Measurements from ENCODE around the gene FDX2. TPM values are rescaled to one million over a fixed set of nuclear protein-coding genes. Genes with fewer than 3 reads are reported as not detected.

The FDX2 gene
- total RNA-seq, 2 experiments from 2014 or later: 8.1 to 14.3 TPM

DNA sequence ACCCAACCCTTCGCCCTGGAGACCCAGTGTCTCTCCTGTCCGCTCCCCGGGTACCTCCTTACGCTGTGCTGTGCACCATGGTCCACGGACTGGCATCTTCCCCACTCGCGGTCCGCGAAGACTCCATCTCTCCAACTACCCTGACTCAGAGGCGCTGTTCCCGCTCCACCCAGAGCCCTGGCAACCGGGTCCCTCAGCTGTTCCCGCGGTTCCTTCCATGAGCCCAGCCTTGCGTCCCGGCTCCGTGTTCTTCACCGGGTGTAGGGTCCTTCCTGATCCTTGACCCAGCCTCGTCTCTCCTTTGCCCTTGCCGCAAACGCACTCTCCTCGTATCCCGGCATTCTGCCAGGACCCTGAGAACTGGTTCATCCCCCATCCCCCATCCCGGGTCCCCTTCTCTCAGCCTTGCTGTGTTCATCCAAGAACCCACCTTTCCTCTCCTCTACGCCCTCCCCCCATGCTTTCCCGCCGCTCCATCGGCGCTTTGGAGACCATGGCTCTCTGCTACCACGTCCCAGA, 25.4 kb downstream of the FDX2 start:
- intact Hi-C loops (cut with micrococcal nuclease): no loop called here
- Mint-ChIP-seq H3K27me3 (peaks cover 66% of the 10 kb centered on the region), H3K9me3 (no peaks in the 10 kb centered on the region), H3K4me3 (peak overlapping the region; percentile 73), H3K36me3 (ENCODE audit: low read depth) (peaks cover 11% of the 10 kb centered on the region), H3K4me1 (ENCODE audit: low read depth) (peaks cover 73% of the 10 kb centered on the region), H3K27ac (no peak overlapping the region)
- ATAC-seq: no peak
- POLR2A ChIA-PET: interaction anchor here (0.8 to 9.2 kb wide), 6 partner anchors 11 to 32 kb away, joined by 3 to 107 read pairs (median 6); partner anchors contain the start of gene ICAM1
- TF ChIP-seq, protein P1, sequence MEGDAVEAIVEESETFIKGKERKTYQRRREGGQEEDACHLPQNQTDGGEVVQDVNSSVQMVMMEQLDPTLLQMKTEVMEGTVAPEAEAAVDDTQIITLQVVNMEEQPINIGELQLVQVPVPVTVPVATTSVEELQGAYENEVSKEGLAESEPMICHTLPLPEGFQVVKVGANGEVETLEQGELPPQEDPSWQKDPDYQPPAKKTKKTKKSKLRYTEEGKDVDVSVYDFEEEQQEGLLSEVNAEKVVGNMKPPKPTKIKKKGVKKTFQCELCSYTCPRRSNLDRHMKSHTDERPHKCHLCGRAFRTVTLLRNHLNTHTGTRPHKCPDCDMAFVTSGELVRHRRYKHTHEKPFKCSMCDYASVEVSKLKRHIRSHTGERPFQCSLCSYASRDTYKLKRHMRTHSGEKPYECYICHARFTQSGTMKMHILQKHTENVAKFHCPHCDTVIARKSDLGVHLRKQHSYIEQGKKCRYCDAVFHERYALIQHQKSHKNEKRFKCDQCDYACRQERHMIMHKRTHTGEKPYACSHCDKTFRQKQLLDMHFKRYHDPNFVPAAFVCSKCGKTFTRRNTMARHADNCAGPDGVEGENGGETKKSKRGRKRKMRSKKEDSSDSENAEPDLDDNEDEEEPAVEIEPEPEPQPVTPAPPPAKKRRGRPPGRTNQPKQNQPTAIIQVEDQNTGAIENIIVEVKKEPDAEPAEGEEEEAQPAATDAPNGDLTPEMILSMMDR (IDR thresholded peaks at IDR 0.05): no peak
- peak; percentile 31 for DNase-seq
- CTCF ChIA-PET: interaction anchor here (1.0 to 3.5 kb wide), 10 partner anchors 20 to 131 kb away, joined by 3 to 32 read pairs (median 4); partner anchors contain the start of gene ICAM1

DNA sequence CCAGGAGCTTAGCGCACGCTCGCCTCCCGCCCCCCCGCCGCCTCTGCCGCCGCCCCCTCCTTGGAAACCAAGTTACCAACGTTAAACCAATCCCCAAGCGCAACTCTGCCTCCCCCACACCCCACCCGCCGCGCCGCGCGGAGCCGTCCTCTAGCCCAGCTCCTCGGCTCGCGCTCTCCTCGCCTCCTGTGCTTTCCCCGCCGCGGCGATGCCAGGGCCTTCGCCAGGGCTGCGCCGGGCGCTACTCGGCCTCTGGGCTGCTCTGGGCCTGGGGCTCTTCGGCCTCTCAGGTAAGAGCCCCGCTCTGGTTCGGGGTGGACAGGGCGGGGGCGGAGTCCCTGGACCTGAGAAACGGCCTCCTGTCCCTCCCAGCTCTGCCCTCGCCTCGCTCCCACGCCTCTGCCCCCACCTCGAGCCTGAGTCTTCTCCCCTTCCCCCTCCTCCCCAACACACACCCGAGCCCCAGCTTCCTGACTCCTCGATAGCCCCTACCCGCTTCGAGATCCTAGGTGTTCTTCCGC, 25.9 kb downstream of the FDX2 start, which contains the start of gene ICAM5:
Gene ICAM5 (plus strand): TSS at position 117 of the 521 bp plus-strand sequence. CDS start 92 bp downstream, at position 209.
- peak; percentile 7 for ATAC-seq
- CTCF ChIA-PET: interaction anchor here (0.6 to 3.5 kb wide), 12 partner anchors 16 to 410 kb away, joined by 3 to 32 read pairs (median 4); partner anchors contain the start of genes ICAM1 and S1PR2
- POLR2A ChIA-PET: interaction anchor here (0.8 to 9.2 kb wide), 11 partner anchors 10 to 98 kb away, joined by 3 to 107 read pairs (median 8); partner anchors contain the start of genes FDX2, ICAM1, RAVER1 and TYK2
- intact Hi-C loops (cut with micrococcal nuclease): no loop called here
- peaks cover 78% of the 10 kb centered on the region for H3K4me1 Mint-ChIP-seq (ENCODE audit: low read depth)
- no peaks in the 10 kb centered on the region for H3K9me3 Mint-ChIP-seq
- peak; percentile 67 for DNase-seq
- H3K27me3 Mint-ChIP-seq: peaks cover 63% of the 10 kb centered on the region
- H3K4me3 Mint-ChIP-seq: peak within 1 kb of the TSS; percentile 73
- peak within 1 kb of the TSS; percentile 75 for H3K27ac Mint-ChIP-seq
- TF ChIP-seq, protein P1 (IDR thresholded peaks at IDR 0.05): no peak
- H3K36me3 Mint-ChIP-seq (ENCODE audit: low read depth): peaks cover 17% of the 10 kb centered on the region

DNA sequence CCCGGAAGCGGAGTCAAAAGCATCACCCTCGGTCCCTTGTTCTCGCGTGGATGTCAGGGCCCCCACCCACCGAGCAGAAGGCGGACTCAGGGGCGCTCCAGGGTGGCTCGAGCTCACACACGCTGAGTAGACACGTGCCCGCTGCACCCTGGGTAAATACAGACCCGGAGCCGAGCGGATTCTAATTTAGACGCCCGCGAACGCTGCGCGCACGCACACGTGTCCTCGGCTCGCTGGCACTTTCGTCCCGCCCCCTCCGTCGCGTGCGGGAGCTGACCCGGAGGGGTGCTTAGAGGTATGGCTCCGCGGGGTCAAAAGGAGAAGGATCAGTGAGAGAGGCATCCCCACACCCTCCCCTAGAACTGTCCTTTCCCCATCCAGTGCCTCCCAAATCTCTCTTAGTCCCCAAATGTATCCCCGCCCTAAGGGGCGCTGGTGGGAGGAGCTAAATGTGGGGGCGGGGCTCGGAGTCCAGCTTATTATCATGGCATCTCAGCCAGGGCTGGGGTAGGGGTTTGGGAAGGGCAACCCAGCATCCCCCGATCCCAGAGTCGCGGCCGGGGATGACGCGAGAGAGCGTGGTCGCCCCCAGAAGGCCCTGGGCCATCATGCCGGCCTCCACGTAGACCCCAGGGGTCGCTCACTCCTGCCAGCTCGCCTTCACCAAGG, 26.5 kb downstream of the FDX2 start:
- Mint-ChIP-seq H3K27ac (peak overlapping the region; percentile 75), H3K4me3 (peak overlapping the region; percentile 73), H3K9me3 (no peaks in the 10 kb centered on the region), H3K36me3 (ENCODE audit: low read depth) (peaks cover 23% of the 10 kb centered on the region), H3K27me3 (peaks cover 58% of the 10 kb centered on the region), H3K4me1 (ENCODE audit: low read depth) (peaks cover 75% of the 10 kb centered on the region)
- TF ChIP-seq, protein P1 (IDR thresholded peaks at IDR 0.05): no peak
- CTCF ChIA-PET: interaction anchor here (0.6 to 3.5 kb wide), 13 partner anchors 15 to 411 kb away, joined by 3 to 32 read pairs (median 4); partner anchors contain the start of genes ICAM1 and S1PR2
- DNase-seq (peak; percentile 88), ATAC-seq (peak; percentile 57)
- POLR2A ChIA-PET: interaction anchor here (0.8 to 9.2 kb wide), 11 partner anchors 10 to 99 kb away, joined by 3 to 107 read pairs (median 8); partner anchors contain the start of genes FDX2, ICAM1, RAVER1 and TYK2
- intact Hi-C loops (cut with micrococcal nuclease): no loop called here

DNA sequence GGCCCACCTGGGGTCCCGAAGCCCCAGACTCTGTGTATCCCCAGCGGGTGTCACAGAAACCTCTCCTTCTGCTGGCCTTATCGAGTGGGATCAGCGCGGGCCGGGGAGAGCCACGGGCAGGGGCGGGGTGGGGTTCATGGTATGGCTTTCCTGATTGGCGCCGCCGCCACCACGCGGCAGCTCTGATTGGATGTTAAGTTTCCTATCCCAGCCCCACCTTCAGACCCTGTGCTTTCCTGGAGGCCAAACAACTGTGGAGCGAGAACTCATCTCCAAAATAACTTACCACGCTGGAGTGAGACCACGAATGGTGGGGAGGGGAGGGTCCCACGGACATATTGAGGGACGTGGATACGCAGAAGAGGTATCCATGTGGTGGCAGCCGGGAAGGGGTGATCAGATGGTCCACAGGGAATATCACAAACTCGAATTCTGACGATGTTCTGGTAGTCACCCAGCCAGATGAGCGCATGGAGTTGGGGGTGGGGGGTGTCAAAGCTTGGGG, 27.1 kb downstream of the FDX2 start:
- ATAC-seq (peak; percentile 10), DNase-seq (peak; percentile 66)
- TF ChIP-seq, protein P1 (IDR thresholded peaks at IDR 0.05): no peak
- Mint-ChIP-seq H3K27me3 (peaks cover 52% of the 10 kb centered on the region), H3K36me3 (ENCODE audit: low read depth) (peaks cover 28% of the 10 kb centered on the region), H3K4me3 (peak overlapping the region; percentile 73), H3K27ac (peak overlapping the region; percentile 66), H3K9me3 (no peaks in the 10 kb centered on the region), H3K4me1 (ENCODE audit: low read depth) (peaks cover 75% of the 10 kb centered on the region)
- CTCF ChIA-PET: interaction anchor here (1.0 to 3.5 kb wide), 8 partner anchors 19 to 129 kb away, joined by 3 to 32 read pairs (median 4); partner anchors contain the start of genes ICAM1 and S1PR2
- POLR2A ChIA-PET: interaction anchor here (1.1 to 9.2 kb wide), 8 partner anchors 9 to 99 kb away, joined by 3 to 107 read pairs (median 8); partner anchors contain the start of genes FDX2, ICAM1, RAVER1 and TYK2
- intact Hi-C loops (cut with micrococcal nuclease): no loop called here

Measured in activated CD8-positive, alpha-beta T cell treated with anti-CD3 and anti-CD28 coated beads for 36 hours (primary cell).